Bronchial epithelial cell (primary cell): ENCODE measurements around the gene ANKS1B. TPM values are rescaled to one million over a fixed set of nuclear protein-coding genes. Genes with fewer than 3 reads are reported as not detected.
"Not testable (repeated sequence)": the region's sequence is repeated elsewhere in the genome, so short reads cannot be mapped to it uniquely, and the experiment has no call there.

Experiments used
- DNase-seq: peaks from one replicate; pipeline ENCODE4 v3.0.0-alpha.2; 2010; ENCODE audit warnings: low read depth
- FAIRE-seq: peaks from 2 replicates; lab custom pipeline; 2011; peaks lifted over from hg19 to GRCh38; lab: Jason Lieb, UNC
- H3K27me3 ChIP-seq: 2 replicates; pipeline ENCODE4 v1.5.1; 2011; ENCODE audit warnings: low read length; ENCODE audit not compliant: control insufficient read depth, insufficient read depth
- H3K36me3 ChIP-seq: 2 replicates; pipeline ENCODE4 v1.5.1; 2011; ENCODE audit warnings: low read length; ENCODE audit not compliant: control insufficient read depth, insufficient read depth
- H3K4me3 ChIP-seq: 2 replicates; pipeline ENCODE4 v1.5.1; 2011; ENCODE audit warnings: mild to moderate bottlenecking, low read depth, low read length, control low read depth
- total RNA-seq: library from RNA; depleted of rRNA; stranded (reverse); fragments of >200 nt; gene quantifications from 2 replicates; pipeline ENCODE4 v1.2.1, GENCODE V29; 2014
- TF ChIP-seq, protein P1 (sequence below): IDR thresholded peaks from 2 replicates; pipeline ENCODE4 v1.5.1; 2011; ENCODE audit warnings: mild to moderate bottlenecking, moderate library complexity, low read length, control low read depth, inconsistent platforms; ENCODE audit not compliant: insufficient read depth, severe bottlenecking

Gene ANKS1B
- total RNA-seq, 1 donor from 2014 or later: 0.26 TPM

DNA sequence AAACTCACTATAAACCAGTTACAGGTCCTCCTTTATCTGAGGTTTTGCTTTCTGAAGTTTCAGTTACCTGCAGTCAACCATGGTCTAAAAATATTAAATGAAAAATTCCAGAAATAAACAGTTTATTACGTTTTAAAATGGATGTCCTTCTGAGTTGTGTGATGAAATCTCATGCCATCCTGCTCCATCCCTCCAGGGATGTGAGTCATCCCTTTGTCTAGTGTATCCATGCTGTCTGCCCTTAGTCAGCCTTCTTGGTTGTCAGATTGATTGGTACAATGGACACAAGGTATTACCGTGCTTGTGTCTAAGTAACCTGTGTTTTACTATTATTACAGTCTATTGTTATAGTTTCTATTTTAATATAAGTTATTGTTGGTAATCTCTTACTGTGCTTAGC is 1011.3 kb downstream of the ANKS1B start:
- no peak for FAIRE-seq
- Histone ChIP-seq H3K27me3 (no peaks in the 10 kb centered on the region), H3K36me3 (no peaks in the 10 kb centered on the region), H3K4me3 (no peak overlapping the region)
- TF ChIP-seq, protein P1, sequence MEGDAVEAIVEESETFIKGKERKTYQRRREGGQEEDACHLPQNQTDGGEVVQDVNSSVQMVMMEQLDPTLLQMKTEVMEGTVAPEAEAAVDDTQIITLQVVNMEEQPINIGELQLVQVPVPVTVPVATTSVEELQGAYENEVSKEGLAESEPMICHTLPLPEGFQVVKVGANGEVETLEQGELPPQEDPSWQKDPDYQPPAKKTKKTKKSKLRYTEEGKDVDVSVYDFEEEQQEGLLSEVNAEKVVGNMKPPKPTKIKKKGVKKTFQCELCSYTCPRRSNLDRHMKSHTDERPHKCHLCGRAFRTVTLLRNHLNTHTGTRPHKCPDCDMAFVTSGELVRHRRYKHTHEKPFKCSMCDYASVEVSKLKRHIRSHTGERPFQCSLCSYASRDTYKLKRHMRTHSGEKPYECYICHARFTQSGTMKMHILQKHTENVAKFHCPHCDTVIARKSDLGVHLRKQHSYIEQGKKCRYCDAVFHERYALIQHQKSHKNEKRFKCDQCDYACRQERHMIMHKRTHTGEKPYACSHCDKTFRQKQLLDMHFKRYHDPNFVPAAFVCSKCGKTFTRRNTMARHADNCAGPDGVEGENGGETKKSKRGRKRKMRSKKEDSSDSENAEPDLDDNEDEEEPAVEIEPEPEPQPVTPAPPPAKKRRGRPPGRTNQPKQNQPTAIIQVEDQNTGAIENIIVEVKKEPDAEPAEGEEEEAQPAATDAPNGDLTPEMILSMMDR: no peak
- peak; percentile 76 for DNase-seq

DNA sequence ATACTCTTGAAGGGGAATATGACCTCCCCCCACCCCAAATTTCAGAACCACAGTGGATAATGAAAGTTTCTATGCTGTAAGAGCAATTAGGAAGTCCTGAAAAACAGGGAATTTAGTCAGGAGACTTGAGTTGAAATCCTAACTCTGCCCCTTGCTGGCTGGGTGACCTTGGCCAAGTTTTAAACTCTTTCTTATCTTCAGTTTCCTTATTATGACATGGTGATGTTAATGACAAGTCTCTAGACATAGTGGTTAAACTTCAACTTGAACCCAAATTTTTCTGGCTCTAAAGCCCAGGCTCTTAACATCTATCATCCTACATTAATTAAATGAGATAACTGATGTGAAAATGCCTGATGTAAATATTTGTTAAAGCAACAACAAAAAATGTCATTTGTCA is 1013.8 kb downstream of the ANKS1B start:
- Histone ChIP-seq H3K27me3 (no peaks in the 10 kb centered on the region), H3K36me3 (no peaks in the 10 kb centered on the region), H3K4me3 (no peak overlapping the region)
- DNase-seq (no peak), FAIRE-seq (no peak)
- TF ChIP-seq, protein P1: no peak

DNA sequence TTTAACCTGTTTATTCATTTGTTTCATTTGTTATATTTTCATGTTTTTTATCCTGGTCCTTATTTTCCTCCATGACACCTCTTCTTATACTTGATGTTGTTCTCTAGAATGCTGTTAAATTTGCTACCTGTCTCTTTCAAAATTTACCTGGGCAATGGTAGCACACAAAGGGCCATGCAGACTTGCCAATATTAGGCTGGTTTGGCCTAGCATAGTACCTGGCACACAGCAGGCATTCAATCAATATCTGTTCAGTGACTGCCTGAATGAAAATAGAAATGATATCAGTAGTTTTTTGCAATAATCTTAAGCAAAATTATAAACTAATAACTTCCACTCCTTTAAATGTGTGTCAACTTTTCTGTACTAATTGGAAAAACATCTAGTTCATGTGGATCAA is 1014.5 kb downstream of the ANKS1B start:
- Histone ChIP-seq H3K4me3 (no peak overlapping the region), H3K27me3 (no peaks in the 10 kb centered on the region), H3K36me3 (no peaks in the 10 kb centered on the region)
- DNase-seq (no peak), FAIRE-seq (no peak)
- TF ChIP-seq, protein P1: no peak

DNA sequence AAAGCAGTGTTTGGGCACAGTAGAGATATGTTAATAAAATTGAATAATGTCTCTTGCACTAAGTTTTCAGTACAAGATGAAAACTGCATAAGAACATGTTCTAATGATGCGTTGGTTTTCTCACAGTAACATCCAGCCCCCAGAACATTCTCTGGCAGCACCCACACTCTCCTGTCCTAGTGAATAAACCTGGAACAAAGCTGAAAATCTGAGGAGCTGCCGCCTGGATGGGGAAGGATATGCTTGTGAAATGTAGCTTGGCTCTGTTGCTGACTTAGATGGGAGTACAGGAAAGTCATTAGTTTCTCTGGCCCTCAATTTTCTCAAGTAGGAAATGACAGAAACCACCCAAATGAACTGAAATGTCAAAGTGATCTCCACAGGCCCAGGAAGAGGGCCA is 1015.8 kb downstream of the ANKS1B start:
- no peaks in the 10 kb centered on the region for H3K36me3 ChIP-seq
- TF ChIP-seq, protein P1: no peak
- FAIRE-seq (no peak), DNase-seq (no peak)
- no peak overlapping the region for H3K4me3 ChIP-seq
- H3K27me3 ChIP-seq: no peaks in the 10 kb centered on the region

DNA sequence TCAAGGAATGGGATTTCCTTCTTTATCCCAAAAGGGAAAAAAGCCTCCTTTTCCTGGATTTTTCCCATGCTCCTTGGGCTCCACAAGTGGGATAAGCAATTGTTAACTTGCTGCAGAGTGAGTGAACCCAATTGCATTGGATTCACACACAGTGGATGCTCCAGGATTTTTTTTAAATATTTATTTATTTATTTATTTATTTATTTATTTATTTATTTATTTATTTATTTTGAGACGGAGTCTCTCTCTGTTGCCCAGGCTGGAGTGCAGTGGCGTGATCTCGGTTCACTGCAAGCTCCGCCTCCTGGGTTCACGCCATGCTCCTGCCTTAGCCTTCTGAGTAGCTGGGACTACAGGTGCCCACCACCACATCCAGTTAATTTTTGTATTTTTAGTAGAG is 1027.6 kb downstream of the ANKS1B start:
- FAIRE-seq, H3K27me3 ChIP-seq, H3K4me3 ChIP-seq, H3K36me3 ChIP-seq, DNase-seq: not testable (repeated sequence)

DNA sequence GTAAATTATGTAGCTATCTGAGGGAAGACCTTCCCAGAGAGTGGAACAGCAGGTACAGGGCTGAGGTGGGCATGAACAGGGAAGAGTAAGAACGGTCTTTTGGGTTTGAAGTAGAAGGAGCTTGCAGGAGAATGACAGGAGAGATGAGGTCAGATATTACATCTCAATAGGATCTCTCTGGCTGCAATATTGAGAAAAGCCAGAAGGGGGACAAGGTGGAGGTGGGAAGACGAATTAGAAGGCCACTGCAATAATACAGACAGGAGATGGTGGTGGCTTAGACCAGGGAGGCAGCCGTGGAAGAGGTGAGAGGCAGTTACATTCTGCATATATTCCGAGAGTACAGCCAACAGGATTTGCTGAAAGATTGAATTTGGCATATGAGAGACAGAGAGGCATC is 1029.5 kb downstream of the ANKS1B start:
- no peak for FAIRE-seq

More for the DNA sequence above, 1029.5 kb downstream of the ANKS1B start:
- DNase-seq: peak; percentile 41
- Histone ChIP-seq H3K4me3 (no peak overlapping the region), H3K36me3 (no peaks in the 10 kb centered on the region), H3K27me3 (no peaks in the 10 kb centered on the region)
- TF ChIP-seq, protein P1: peak; percentile 34
